Pericardium fibroblast (primary cell): ENCODE measurements around the gene EMX1. TPM values are rescaled to one million over a fixed set of nuclear protein-coding genes. Genes with fewer than 3 reads are reported as not detected.

Source experiments
- total RNA-seq: library from RNA; depleted of rRNA; stranded (reverse); fragments of >200 nt; gene quantifications from 2 replicates; pipeline ENCODE4 v1.2.3, GENCODE V29; 2015

Gene EMX1
- not detected in 2 replicates for total RNA-seq

DNA sequence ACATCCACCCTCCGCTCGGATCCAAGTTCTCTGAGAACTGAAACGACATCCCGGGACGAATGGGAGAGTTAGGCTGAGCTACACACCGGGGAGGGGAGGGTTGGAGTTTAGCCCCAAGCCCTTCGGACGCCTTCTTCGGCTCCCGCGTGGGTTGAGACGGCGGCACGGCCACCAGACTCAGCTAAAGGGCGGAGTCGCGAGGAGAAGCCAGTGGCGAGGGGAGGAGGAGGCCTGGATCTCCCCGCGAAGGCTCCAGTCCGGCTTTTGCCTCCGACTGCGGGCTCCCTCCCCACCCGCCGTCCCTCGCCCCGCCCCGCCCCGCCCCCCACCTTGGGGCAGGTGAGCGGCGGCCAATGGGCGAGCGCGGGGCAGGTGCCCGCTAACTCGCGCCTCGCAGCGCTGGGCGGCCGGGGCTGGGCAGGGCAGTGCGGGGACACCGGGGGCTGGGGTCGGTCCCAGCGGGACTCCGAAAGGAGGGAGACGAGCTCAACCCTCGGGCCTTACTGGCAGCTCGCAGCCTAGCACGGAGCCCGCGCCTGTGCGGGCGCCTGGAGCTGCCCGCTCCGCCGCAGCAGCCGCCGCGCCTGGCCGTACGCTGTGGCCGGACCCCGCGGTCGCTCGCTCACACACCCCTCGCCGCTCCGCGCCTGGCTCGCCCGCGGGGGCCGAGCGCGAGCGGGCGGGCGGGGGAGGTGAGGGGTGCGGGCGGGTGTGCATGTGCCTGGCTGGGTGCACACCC lies at the start of gene EMX1:
TSS of gene EMX1 (plus strand) at position 382 of the 739 bp plus-strand sequence. CDS start at position 716, 334 bp downstream.

DNA sequence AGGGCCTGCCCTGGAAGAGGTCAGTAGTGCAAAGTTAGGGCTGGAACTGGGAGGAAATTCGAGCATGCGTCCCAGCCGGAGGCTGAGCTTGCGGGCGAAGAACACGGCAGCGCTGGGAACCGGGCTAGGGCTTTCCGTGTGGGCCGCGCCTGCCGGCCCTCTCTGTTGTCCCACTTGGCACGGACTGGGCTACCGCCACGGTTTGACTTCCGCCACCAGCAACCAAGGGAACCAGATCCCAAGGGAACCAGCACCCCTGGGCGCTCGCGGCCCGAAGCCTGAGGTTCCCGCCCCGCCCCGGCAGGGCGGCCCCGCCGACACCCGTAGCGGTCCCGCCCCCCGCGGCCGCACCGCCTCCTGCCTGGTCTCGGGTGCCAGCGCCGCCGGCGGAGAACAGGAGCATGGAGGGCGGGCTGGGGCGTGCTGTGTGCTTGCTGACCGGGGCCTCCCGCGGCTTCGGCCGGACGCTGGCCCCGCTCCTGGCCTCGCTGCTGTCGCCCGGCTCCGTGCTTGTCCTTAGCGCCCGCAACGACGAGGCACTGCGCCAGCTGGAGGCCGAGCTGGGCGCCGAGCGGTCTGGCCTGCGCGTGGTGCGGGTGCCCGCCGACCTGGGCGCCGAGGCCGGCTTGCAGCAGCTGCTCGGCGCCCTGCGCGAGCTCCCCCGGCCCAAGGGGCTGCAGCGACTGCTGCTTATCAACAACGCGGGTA lies 30.1 kb upstream of the EMX1 start, which contains the start of gene SPR:
TSS of gene SPR (plus strand) at position 377 of the 708 bp plus-strand sequence. CDS start at position 402, 25 bp downstream.

Other genes starting within 250 kb of the EMX1 start
- 12.2 and 15.4 TPM in 2 replicates for gene EXOC6B, start 91.5 kb upstream of the EMX1 start, total RNA-seq
- gene SPR, start 30.1 kb upstream of the EMX1 start, total RNA-seq: 18.3 and 22.2 TPM in 2 replicates
- gene SFXN5, start 154.2 kb downstream of the EMX1 start, total RNA-seq: 2.8 and 5.3 TPM in 2 replicates
- 32.2 and 33.0 TPM in 2 replicates for gene RAB11FIP5, start 195.4 kb downstream of the EMX1 start, total RNA-seq